Measurements from ENCODE around the gene MCM5. TPM values are rescaled to one million over a fixed set of nuclear protein-coding genes. Genes with fewer than 3 reads are reported as not detected.
"Not testable (repeated sequence)": the region's sequence is repeated elsewhere in the genome, so short reads cannot be mapped to it uniquely, and the experiment has no call there.

The MCM5 gene
- total RNA-seq, 1 donor from 2014 or later: 12.4 TPM

DNA sequence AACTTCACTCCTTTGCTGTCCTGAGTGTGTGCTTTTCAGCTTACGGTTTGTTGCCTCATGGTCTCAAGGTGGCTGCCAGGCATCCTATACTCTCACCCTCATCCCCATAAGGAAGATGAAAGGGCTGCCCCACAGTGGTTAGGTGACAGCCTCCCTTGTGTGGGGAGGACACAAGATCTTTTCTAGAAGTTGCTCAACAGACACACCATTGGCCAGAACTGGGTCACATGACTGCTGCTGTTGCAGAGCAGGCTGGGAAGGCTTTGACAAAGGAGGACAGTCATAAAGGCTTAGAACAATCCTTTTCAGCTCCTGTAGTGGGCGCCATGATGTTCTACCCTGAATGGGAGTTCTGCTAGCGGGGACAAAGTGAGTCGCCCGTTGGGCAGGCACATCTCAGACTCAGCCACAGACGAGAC is 71.0 kb downstream of the MCM5 start:
- DNase-seq (ENCODE audit: low spot score): no peak

DNA sequence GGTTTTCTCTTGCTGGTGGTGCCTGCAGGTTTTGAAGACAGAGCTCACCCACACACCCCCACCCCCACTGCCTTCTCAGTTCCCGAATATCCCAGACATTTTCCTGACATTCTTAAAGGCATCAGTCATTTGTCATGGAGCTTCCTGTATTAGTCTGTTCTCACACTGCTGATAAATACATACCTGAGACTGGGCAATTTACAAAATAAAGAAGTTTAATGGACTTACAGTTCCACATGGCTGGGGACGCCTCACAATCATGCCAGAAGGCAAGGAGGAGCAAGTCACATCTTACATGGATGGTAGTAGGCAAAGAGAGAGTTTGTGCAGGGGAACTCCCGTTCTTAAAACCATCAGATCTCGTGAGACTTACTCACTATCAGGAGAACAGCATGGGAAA is 71.6 kb downstream of the MCM5 start:
- not testable (repeated sequence) for DNase-seq (ENCODE audit: low spot score)

DNA sequence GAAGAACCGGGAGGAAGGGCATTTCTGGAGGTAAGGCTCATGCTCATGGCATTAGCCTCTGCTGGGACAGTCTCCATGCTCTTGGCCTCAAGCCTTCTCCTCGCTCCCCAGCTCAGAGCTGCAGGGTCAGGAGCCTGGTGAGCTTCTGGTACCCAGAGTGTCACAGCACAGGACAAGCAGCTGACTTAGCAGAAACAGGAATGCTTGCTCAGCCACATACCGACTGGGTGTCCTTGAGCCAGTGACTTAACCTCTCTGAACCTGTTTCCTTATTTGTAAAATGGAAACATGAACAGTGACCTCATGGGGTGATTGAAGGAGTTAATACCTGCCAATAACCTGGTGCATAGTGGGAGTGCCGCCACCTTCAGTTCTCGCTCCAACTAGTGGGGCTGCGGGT is 72.5 kb downstream of the MCM5 start:
- DNase-seq (ENCODE audit: low spot score): no peak

DNA sequence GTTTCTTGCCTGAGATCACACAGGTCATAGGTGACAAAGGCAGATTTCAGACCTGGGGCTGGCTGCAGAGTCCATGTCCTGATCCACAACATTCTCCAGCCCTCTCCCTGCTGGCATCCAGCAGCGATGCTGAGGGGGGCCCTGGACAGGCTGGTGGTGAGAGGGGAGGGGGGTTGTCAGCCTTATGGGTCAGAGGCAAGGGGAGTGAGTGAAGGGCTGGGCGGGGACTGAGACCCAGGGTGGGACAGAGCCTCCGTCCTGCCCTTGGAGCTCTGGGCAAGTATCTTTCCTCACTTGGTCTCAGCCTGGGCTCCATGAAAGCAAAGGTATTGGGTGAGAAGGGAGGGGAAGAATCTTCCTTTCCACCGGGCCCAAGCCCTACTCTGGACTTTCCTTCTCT is 74.0 kb downstream of the MCM5 start:
- no peak for DNase-seq (ENCODE audit: low spot score)

Other genes starting within 250 kb of the MCM5 start
- gene HMGXB4, start 142.6 kb upstream of the MCM5 start, total RNA-seq: 14.0 TPM
- gene TOM1, start 100.2 kb upstream of the MCM5 start, total RNA-seq: 83.2 TPM
- 87.0 TPM for gene HMOX1, start 19.0 kb upstream of the MCM5 start, total RNA-seq
- gene RASD2, start 140.7 kb downstream of the MCM5 start, total RNA-seq: 1.6 TPM
- gene MB, start 217.2 kb downstream of the MCM5 start, total RNA-seq: 0.55 TPM
- gene APOL6, start 248.3 kb downstream of the MCM5 start, total RNA-seq: 99.8 TPM